SK-N-SH (cell line): ENCODE data around the gene WDR45.

ENCODE experiments used
- EP300 ChIP-seq, 2 experiments: IDR thresholded peaks; 2 replicates each; pipeline versions ENCODE4 v1.4.0 to v1.6.1; 2012; ENCODE audit warnings: borderline replicate concordance in 1 of 2, low read depth in 1 of 2, low read length in 1 of 2
- EZH2phosphoT487 ChIP-seq: fragments of 200-600 bp; sonication (generic); IDR thresholded peaks from 2 replicates; pipeline ENCODE4 v1.6.1; 2017; ENCODE audit warnings: low read depth, mixed run types, mild to moderate bottlenecking, antibody characterized with exemption, moderate library complexity, borderline replicate concordance
- GABPA ChIP-seq: IDR thresholded peaks from 2 replicates; pipeline ENCODE4 v1.4.0; 2012; ENCODE audit warnings: low read depth, mild to moderate bottlenecking
- JUND ChIP-seq: IDR thresholded peaks from 2 replicates; pipeline ENCODE4 v1.4.0; 2012
- MAX ChIP-seq: IDR thresholded peaks from 2 replicates; pipeline ENCODE4 v1.4.0; 2012; ENCODE audit warnings: low read depth
- PBX3 ChIP-seq: IDR thresholded peaks from 2 replicates; pipeline ENCODE4; 2012
- RCOR1 ChIP-seq: fragments of 150-350 bp; IDR thresholded peaks from 2 replicates; pipeline ENCODE4 v1.6.1; 2017; ENCODE audit warnings: antibody characterized with exemption, low read length
- REST ChIP-seq: IDR thresholded peaks from 2 replicates; pipeline ENCODE4 v1.6.1; 2012; ENCODE audit warnings: mild to moderate bottlenecking, low read depth, low read length, moderate library complexity
- RFX5 ChIP-seq: IDR thresholded peaks from 2 replicates; pipeline ENCODE4 v1.6.1; 2012; ENCODE audit warnings: mild to moderate bottlenecking, improper control_type of control experiment, low read length
- RXRA ChIP-seq: IDR thresholded peaks from 2 replicates; pipeline ENCODE4 v1.4.0; 2012; ENCODE audit warnings: low read depth, mild to moderate bottlenecking, borderline replicate concordance
- TCF12 ChIP-seq: IDR thresholded peaks from 2 replicates; pipeline ENCODE4 v1.4.0; 2012
- YY1 ChIP-seq: IDR thresholded peaks from 2 replicates; pipeline ENCODE4 v1.4.0; 2012; ENCODE audit warnings: low read depth, mild to moderate bottlenecking
- TF ChIP-seq, protein P1 (sequence below): fragments of 200-600 bp; sonication (generic); IDR thresholded peaks from 2 replicates; pipeline ENCODE4 v1.6.1; 2017; ENCODE audit warnings: antibody characterized with exemption, mild to moderate bottlenecking, moderate library complexity

DNA sequence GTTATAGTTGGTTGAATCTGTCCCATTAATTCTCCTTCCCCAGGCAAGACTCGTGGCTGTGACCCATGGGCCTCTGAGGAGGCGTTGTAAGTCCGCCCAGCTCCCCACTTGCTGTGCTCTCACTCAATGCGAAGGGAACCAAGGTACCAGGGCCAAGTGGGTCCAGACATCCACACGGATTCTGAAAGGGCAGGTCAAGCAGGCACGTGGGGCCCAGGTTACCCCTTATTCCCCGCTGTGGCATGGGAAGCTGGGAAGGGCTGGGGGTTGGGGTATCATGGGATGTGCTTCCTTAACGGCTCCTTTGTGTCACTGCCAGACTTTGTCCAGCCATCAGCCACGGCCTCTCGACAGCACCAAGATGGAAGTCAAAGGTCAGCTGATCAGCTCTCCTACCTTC, 17.8 kb downstream of the WDR45 start:
- TF ChIP-seq EP300 (IDR thresholded peaks at IDR 0.05; ENCODE audit: borderline replicate concordance in 1 of 2, low read depth in 1 of 2, low read length in 1 of 2), result no peak
- TF ChIP-seq EZH2phosphoT487, result no peak
- TF ChIP-seq, protein P1, sequence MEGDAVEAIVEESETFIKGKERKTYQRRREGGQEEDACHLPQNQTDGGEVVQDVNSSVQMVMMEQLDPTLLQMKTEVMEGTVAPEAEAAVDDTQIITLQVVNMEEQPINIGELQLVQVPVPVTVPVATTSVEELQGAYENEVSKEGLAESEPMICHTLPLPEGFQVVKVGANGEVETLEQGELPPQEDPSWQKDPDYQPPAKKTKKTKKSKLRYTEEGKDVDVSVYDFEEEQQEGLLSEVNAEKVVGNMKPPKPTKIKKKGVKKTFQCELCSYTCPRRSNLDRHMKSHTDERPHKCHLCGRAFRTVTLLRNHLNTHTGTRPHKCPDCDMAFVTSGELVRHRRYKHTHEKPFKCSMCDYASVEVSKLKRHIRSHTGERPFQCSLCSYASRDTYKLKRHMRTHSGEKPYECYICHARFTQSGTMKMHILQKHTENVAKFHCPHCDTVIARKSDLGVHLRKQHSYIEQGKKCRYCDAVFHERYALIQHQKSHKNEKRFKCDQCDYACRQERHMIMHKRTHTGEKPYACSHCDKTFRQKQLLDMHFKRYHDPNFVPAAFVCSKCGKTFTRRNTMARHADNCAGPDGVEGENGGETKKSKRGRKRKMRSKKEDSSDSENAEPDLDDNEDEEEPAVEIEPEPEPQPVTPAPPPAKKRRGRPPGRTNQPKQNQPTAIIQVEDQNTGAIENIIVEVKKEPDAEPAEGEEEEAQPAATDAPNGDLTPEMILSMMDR, result no peak
- TF ChIP-seq REST, result no peak
- TF ChIP-seq JUND, result no peak
- no peak for TF ChIP-seq RCOR1
- TF ChIP-seq YY1, result no peak
- TF ChIP-seq MAX, result no peak
- TF ChIP-seq RXRA, result no peak
- no peak for TF ChIP-seq PBX3
- TF ChIP-seq TCF12, result no peak
- no peak for TF ChIP-seq GABPA
- TF ChIP-seq RFX5, result no peak
